Neural progenitor cell (in vitro differentiated cells): ENCODE data around the gene DIS3L2. TPM values are rescaled to one million over a fixed set of nuclear protein-coding genes. Genes with fewer than 3 reads are reported as not detected.

Experiments
- DNase-seq: peaks from one replicate; pipeline ENCODE4 v3.0.0-alpha.2; 2016; ENCODE audit warnings: low spot score
- H2AFZ ChIP-seq: fragments of 200-600 bp; sonication (generic); replicated peaks from 2 replicates; pipeline ENCODE4 v1.6.1; 2016; ENCODE audit warnings: antibody characterized with exemption
- H3F3A ChIP-seq: fragments of 200-600 bp; sonication (generic); 2 replicates; pipeline ENCODE4 v1.6.1; 2016; ENCODE audit warnings: antibody characterized with exemption, low read depth
- H3K27ac ChIP-seq: fragments of 200-600 bp; sonication (generic); 2 replicates; pipeline ENCODE4 v1.5.1; 2016; ENCODE audit warnings: mild to moderate bottlenecking
- H3K27me3 ChIP-seq: fragments of 200-600 bp; sonication (generic); 2 replicates; pipeline ENCODE4 v1.6.1; 2016; ENCODE audit warnings: mild to moderate bottlenecking, moderate library complexity
- H3K36me3 ChIP-seq: fragments of 200-600 bp; sonication (generic); 2 replicates; pipeline ENCODE4 v1.5.1; 2016
- H3K4me1 ChIP-seq: fragments of 200-600 bp; sonication (generic); 2 replicates; pipeline ENCODE4 v1.6.1; 2016; ENCODE audit warnings: mixed run types
- H3K4me2 ChIP-seq: fragments of 200-600 bp; sonication (generic); 2 replicates; pipeline ENCODE4 v1.6.1; 2016
- H3K4me3 ChIP-seq: fragments of 200-600 bp; sonication (generic); 2 replicates; pipeline ENCODE4 v1.5.1; 2016
- H3K79me2 ChIP-seq: fragments of 200-600 bp; sonication (generic); 2 replicates; pipeline ENCODE4 v1.6.1; 2016; ENCODE audit warnings: low read depth
- H3K9ac ChIP-seq: fragments of 200-600 bp; sonication (generic); 2 replicates; pipeline ENCODE4 v1.6.1; 2016
- H3K9me3 ChIP-seq: fragments of 200-600 bp; sonication (generic); 2 replicates; pipeline ENCODE4 v1.5.1; 2016; ENCODE audit warnings: low read depth
- H4K20me1 ChIP-seq: fragments of 200-600 bp; sonication (generic); 2 replicates; pipeline ENCODE4 v1.6.1; 2016; ENCODE audit warnings: low read depth
- H3K27ac Mint-ChIP-seq: 3 replicates; pipeline ENCODE4 v1.8.0; 2021; ENCODE audit warnings: mixed read lengths
- H3K27me3 Mint-ChIP-seq: 2 replicates; pipeline ENCODE4 v1.8.0; 2022; ENCODE audit warnings: low read depth, mild to moderate bottlenecking, inconsistent platforms, moderate library complexity, mixed read lengths; ENCODE audit not compliant: insufficient read depth
- H3K36me3 Mint-ChIP-seq: 3 replicates; pipeline ENCODE4 v1.8.0; 2021; ENCODE audit warnings: mixed read lengths
- H3K4me1 Mint-ChIP-seq: 3 replicates; pipeline ENCODE4 v1.8.0; 2021; ENCODE audit warnings: mixed read lengths
- H3K4me3 Mint-ChIP-seq: 3 replicates; pipeline ENCODE4 v1.8.0; 2021; ENCODE audit warnings: mild to moderate bottlenecking, moderate library complexity, mixed read lengths
- H3K9me3 Mint-ChIP-seq: 3 replicates; pipeline ENCODE4 v1.8.0; 2020; ENCODE audit warnings: mixed read lengths
- EZH2 ChIP-seq: fragments of 200-600 bp; sonication (generic); IDR thresholded peaks from 2 replicates; pipeline ENCODE4 v1.6.1; 2017; ENCODE audit warnings: antibody characterized with exemption, mild to moderate bottlenecking, moderate library complexity
- EZH2phosphoT487 ChIP-seq: fragments of 200-600 bp; sonication (generic); IDR thresholded peaks from 2 replicates; pipeline ENCODE4 v1.6.1; 2017; ENCODE audit warnings: antibody characterized with exemption
- total RNA-seq: library from RNA; depleted of rRNA; stranded (reverse); fragments of >200 nt; gene quantifications from 2 replicates; pipeline ENCODE4 v1.2.3, GENCODE V29; 2015; ENCODE audit warnings: low replicate concordance
- TF ChIP-seq, protein P1 (sequence below): fragments of 200-600 bp; sonication (generic); IDR thresholded peaks from 2 replicates; pipeline ENCODE4 v1.5.1; 2017; ENCODE audit warnings: antibody characterized with exemption, mild to moderate bottlenecking

Gene DIS3L2
- total RNA-seq, 1 donor from 2014 or later: 23.2 TPM

DNA sequence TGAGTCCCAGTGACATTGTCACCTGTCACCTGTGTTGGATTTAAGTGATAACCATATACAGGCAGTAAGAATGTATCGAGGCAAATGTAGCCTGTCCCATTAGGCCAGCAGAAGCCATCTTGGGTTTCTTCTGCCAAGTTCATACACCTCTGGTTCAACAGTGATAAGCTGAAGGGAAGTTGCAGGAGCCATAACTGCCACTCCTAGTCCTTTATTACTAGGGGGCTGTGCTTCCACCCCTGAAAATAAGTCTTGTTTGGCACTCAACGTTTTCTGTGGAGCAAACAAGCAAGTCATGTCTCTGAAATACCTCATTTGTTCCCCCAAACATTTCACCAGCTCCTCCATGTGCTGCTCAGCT is 358.9 kb downstream of the DIS3L2 start:
- Mint-ChIP-seq H3K9me3 (no peaks in the 10 kb centered on the region), H3K27ac (peak overlapping the region; percentile 63), H3K27me3 (peaks cover 2% of the 10 kb centered on the region), H3K4me1 (peaks cover 22% of the 10 kb centered on the region), H3K4me3 (no peak overlapping the region), H3K36me3 (no peaks in the 10 kb centered on the region)
- H3K4me2 ChIP-seq: no peak overlapping the region
- TF ChIP-seq EZH2phosphoT487: no peak
- no peak for TF ChIP-seq EZH2
- TF ChIP-seq, protein P1, sequence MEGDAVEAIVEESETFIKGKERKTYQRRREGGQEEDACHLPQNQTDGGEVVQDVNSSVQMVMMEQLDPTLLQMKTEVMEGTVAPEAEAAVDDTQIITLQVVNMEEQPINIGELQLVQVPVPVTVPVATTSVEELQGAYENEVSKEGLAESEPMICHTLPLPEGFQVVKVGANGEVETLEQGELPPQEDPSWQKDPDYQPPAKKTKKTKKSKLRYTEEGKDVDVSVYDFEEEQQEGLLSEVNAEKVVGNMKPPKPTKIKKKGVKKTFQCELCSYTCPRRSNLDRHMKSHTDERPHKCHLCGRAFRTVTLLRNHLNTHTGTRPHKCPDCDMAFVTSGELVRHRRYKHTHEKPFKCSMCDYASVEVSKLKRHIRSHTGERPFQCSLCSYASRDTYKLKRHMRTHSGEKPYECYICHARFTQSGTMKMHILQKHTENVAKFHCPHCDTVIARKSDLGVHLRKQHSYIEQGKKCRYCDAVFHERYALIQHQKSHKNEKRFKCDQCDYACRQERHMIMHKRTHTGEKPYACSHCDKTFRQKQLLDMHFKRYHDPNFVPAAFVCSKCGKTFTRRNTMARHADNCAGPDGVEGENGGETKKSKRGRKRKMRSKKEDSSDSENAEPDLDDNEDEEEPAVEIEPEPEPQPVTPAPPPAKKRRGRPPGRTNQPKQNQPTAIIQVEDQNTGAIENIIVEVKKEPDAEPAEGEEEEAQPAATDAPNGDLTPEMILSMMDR: no peak
- no peak overlapping the region for H3K27ac ChIP-seq
- no peaks in the 10 kb centered on the region for H3K27me3 ChIP-seq
- H3K4me3 ChIP-seq: no peak overlapping the region
- H3K36me3 ChIP-seq: no peaks in the 10 kb centered on the region
- H2AFZ ChIP-seq: no peak overlapping the region
- DNase-seq: no peak
- H3K79me2 ChIP-seq: no peaks in the 10 kb centered on the region
- no peaks in the 10 kb centered on the region for H3K4me1 ChIP-seq
- peaks cover 2% of the 10 kb centered on the region for H4K20me1 ChIP-seq
- no peak overlapping the region for H3K9ac ChIP-seq
- H3K9me3 ChIP-seq: no peaks in the 10 kb centered on the region
- H3F3A ChIP-seq: no peaks in the 10 kb centered on the region

DNA sequence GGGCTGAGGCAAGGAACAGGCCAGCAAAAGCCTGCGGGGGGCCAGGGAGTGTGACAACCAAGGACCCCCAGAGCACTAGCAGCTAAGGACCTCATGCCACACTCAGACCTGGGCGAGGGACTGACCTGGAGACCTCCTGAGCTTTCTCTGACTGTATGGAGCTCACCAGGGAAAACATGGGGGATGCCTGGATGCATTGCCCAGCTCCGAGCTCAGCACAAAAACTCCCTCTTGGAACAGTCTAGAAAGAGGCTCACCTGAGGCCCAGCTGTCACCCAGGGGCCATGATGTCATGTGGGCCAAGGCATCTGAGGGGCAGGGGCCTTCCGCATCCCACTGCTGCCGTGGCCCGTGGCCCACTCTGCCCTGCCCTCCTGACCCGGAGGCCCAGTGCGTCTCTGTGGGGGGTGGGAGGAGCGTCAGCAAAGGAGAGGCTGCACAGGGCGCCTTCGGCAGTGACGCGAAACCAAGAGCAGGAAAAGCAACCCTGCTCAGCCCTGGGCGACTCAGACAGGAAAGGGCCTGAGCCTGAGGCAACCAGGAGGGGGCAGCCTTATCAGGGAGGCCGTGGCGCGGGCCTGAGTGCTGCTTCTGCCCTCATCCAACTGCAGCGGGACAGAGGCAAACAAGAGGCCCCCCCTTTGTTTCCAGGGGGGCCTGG is 359.8 kb downstream of the DIS3L2 start:
- no peaks in the 10 kb centered on the region for H3K36me3 ChIP-seq
- H3K4me3 Mint-ChIP-seq: no peak overlapping the region
- H3K36me3 Mint-ChIP-seq: no peaks in the 10 kb centered on the region
- no peaks in the 10 kb centered on the region for H3K79me2 ChIP-seq
- H3K9me3 ChIP-seq: no peaks in the 10 kb centered on the region
- no peaks in the 10 kb centered on the region for H3K4me1 ChIP-seq
- DNase-seq: peak; percentile 25
- no peaks in the 10 kb centered on the region for H3F3A ChIP-seq
- no peak overlapping the region for H3K9ac ChIP-seq
- H3K27ac Mint-ChIP-seq: no peak overlapping the region
- H3K27me3 ChIP-seq: no peaks in the 10 kb centered on the region
- no peak for TF ChIP-seq EZH2
- TF ChIP-seq, protein P1: peak; percentile 22
- H3K27me3 Mint-ChIP-seq: peaks cover 2% of the 10 kb centered on the region
- H3K27ac ChIP-seq: no peak overlapping the region
- no peak overlapping the region for H3K4me3 ChIP-seq
- H3K4me1 Mint-ChIP-seq: peaks cover 21% of the 10 kb centered on the region
- H3K9me3 Mint-ChIP-seq: no peaks in the 10 kb centered on the region
- no peak overlapping the region for H2AFZ ChIP-seq
- no peak overlapping the region for H3K4me2 ChIP-seq
- H4K20me1 ChIP-seq: peaks cover 6% of the 10 kb centered on the region

DNA sequence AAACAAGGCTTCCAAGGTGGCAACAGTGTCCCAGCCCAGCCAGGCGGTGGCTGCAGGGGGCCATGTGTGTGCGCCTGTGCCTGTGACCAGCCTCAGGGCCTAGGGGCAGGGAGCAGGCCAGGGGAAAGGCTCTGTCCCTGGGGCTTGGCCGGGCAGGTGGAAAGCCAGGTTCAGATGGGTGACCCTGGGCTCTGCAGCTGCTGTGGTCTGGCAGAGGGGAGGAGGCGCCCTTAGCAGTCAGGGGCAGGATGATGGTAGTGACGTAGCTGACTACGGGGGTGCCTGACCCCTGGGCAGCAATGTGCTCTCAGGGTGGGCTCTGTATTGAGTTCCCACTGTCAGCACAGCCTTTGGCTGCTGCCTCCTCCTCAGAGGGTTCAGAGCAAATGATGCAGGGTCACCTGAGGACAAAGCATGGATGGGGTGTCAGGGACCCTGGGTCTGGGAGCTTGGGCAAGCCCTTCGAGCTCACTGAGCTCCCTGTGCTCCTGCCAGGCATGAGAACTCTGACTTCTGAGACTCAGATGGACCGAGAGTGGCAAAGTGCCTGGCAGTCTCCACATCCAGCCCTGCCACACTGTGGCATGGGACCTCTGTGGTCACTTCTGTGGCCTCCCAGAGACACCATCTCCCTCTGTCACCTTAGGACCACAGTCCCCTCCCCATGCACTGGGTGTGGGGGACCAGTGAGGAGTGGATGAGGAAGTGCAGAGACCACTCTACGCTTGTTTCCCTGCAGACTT is 360.5 kb downstream of the DIS3L2 start:
- peaks cover 13% of the 10 kb centered on the region for H4K20me1 ChIP-seq
- H3K36me3 ChIP-seq: no peaks in the 10 kb centered on the region
- H3F3A ChIP-seq: no peaks in the 10 kb centered on the region
- H3K79me2 ChIP-seq: no peaks in the 10 kb centered on the region
- no peak for DNase-seq
- no peak overlapping the region for H3K9ac ChIP-seq
- H3K4me2 ChIP-seq: no peak overlapping the region
- no peak for TF ChIP-seq EZH2phosphoT487
- H3K27ac Mint-ChIP-seq: no peak overlapping the region
- no peaks in the 10 kb centered on the region for H3K4me1 ChIP-seq
- no peak overlapping the region for H2AFZ ChIP-seq
- no peak overlapping the region for H3K4me3 Mint-ChIP-seq
- H3K36me3 Mint-ChIP-seq: no peaks in the 10 kb centered on the region
- no peaks in the 10 kb centered on the region for H3K9me3 ChIP-seq
- no peaks in the 10 kb centered on the region for H3K9me3 Mint-ChIP-seq
- no peak overlapping the region for H3K4me3 ChIP-seq
- H3K4me1 Mint-ChIP-seq: peaks cover 14% of the 10 kb centered on the region
- H3K27ac ChIP-seq: no peak overlapping the region
- peaks cover 2% of the 10 kb centered on the region for H3K27me3 Mint-ChIP-seq
- no peaks in the 10 kb centered on the region for H3K27me3 ChIP-seq
